ENCODE results near the gene FRZB.
"Not testable (repeated sequence)": the region's sequence is repeated elsewhere in the genome, so short reads cannot be mapped to it uniquely, and the experiment has no call there.

FRZB gene

GRCh38 chr2:182866461-182867406 lies at the start of gene FRZB:
TSS of gene FRZB (minus strand) at chr2:182866637. CDS start at chr2:182866552, 85 bp downstream.
- DNase-seq, result peak; percentile 83

DNA sequence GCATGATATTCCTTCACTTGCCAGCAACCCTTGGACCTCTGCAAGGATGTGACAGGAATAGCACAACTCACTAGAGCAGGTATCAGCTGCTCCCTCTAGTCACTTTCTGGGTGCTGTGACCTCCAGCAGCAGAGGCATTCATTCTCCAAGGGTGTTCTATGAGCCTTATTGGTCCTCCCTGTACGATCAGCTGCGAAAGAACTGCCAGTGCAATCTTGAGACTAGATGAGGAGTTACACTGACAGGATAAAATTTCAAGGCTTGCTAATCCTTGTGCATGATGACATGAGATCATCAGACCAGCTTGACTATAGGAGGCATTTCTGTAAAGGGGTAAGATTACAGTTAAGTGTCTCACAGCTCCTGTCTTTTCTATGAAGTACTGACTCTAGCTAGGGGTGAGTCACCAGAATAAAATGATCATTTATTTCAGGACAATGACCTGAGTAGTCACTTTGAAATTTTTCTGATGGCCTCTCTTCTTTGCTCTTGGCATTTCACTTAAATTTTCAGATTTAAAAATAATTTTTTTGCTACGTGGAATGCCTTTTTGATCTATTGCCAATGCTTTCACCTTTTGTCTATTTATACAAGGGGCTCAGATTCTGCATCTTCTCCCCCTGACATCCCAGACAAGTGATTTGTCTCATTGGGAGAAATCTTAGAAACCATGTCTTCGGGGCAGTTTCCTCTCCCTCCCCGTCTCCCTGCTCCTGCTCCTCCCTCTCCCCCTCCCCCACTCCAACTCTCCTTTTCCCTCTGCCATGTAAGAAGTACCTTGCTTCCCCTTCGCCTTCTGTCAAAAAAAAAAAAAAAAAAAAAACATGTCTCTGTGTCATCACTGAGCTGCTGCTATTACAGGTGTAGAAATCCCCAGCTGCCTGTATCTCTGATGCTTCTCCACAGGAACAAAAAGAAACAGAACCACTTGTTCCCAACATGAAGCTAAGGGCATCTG lies 49.2 kb upstream of the FRZB start:
- DNase-seq, result no peak

GRCh38 chr2:182914852-182915251 lies 48.4 kb upstream of the FRZB start:
- no peak for DNase-seq

DNA sequence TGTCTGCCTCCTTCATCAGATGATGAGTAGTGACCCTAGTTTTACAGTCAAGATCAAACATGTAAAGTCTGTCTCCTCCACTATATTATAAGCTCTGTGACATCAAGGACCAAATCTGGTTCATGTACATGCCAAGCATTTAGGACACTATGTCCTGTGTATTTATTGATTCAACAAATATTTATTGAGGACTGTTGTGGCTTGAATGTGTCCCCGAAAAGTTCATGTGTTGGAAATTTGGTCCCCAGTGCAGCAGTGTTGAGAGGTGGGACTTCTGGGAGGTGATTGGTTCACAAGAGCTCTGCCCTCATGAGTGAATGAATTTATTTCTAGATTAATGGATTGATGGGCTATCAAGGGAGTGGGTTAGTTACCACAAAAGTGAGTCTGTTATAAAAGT lies 46.6 kb upstream of the FRZB start:
- DNase-seq, result no peak

DNA sequence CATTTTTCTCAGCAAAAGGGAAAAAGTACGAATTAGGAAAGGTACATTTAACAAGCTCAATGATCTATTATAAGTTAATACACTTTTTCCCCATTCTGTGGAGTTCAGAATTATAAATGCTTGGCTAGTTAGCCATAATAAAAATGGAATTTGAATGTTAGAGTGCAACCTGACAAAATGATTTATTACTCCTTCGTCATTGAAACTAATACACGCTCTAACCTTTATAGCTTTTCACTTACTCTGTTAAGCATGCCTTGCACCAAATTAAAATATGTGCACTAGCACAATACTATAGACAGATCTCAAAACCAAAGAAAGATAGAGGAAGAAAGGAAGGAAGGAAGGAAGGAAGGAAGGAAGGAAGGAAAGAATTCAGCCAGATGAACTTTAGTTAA lies 46.1 kb upstream of the FRZB start:
- DNase-seq, result no peak

DNA sequence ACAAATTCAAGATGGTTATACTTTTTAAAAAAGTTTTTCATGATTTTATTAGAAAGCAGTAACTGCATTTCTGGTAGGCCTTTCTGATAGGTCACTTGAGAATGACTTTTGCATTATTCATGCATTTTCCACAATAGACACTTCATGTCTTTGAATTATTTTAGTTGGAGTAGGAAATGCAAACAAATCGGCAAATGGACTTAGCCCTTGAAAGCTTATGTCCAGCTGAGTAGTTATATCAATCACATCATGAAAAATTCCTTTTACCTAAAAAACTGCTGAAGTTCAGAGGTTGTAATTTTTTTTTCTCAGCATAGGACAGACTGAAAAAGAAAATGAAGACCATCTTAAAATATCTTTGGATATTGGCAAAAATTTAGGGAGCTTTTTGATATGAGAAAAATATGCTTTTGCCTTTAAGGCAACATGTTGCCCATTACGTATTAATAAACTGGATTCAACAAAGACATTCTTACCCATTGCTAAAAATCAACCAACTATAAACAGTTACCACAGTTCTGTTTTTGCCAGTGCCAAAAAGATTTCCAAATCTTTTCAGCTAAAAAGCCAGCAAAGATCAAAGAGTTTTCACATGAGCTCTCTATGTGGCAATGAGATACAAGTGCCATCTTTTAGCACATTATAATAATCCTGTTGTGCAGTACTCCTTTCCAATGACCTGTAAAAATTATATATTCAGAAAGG lies 45.5 kb upstream of the FRZB start:
- no peak for DNase-seq

DNA sequence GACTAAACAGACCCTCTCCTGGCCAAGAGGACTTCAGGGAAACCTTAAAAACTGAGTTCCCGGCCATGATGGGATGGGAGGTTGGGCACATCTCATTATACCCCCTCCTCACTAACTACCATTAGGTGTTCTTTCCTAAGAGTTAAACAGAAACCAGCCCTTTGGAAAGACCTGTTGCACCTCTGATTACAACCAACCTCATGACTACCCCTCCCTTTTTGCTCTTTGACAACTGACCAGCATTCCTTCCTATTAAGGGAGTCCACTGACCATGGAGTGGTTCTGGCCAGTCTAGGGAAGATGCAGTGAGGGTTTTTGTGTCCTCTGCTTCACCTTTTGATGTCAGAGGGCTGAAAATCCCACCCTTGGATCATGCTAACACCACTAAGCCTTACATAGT lies 44.5 kb upstream of the FRZB start:
- no peak for DNase-seq

DNA sequence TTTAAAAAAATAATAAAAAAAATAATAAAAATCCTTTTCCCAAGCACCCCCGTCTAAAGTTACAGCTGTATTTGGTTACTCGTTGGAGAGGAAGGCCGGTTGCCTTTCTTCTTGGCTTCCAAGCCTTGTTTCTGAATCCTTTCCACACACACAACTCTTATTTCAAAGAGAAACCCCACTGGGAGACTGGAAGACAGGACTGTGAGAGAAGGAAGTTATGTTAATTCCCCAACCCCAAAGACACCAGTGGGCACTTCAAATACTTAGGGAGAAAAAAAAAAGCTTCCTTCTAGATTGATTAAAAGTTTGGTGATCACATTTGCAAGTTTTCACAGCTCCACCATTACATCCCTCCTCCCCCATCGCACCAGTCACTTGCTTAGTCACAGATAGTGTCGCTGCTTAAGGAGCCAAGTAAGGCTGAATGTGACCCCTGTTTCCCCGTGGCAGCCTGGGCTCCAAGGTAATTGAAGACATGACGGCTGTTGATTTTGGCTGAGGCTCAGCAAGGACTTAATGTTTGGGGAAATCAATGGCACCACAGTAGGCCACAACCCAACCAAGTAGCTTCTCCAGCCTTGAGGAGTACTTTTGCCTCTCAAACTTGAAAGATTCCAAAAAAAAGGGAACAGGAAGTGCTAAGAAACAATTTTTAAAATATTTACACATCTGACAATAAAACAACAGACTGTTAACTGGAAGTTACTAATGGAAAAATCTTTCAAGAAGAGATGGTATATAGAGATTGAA lies 40.8 kb upstream of the FRZB start:
- DNase-seq, result no peak

- no peak for DNase-seq
Observed at GRCh38 chr2:182906454-182906853, 40.0 kb upstream of the FRZB start.

- no peak for DNase-seq
Observed at GRCh38 chr2:182904844-182905243, 38.4 kb upstream of the FRZB start.

DNA sequence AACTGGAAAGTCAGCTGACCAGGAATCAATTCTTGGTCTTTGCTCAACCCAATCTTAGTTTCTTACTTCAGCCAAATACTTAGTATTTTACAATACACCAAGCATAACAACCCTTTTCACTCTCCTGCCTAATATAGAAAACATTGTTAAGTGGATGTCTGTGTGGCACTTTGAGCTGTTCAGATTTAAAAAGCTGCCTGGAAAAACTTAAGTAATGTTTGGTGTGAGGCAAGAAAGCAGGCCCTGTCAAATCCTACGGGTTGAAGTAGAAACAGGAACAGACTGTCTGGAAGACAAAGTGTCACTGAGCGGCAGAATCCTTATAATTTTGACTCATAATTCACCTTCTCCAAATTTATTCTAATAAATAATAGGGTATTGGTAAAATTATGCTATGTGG lies 37.1 kb upstream of the FRZB start:
- DNase-seq, result no peak

DNA sequence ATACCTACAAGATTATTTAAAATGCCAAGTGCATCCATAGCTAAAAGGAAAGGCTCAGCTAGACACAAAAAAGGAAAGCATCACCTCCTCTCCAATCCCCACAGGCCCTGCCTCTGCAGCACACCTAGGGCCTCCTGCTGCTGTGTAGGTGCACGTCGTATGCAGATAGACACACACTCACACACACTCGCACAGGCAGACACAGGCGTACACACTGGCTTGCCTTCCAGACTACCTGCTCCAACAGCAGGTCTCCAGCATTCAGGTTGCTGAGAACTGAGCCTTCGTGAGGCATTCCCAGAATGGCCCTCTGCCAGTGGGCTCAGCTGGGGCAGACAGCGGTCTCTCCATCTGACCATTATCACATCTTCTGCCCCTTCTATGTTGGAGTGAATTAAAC lies 35.3 kb upstream of the FRZB start:
- DNase-seq, result no peak

- DNase-seq, result no peak
Observed at GRCh38 chr2:182898718-182899117, 32.3 kb upstream of the FRZB start.

DNA sequence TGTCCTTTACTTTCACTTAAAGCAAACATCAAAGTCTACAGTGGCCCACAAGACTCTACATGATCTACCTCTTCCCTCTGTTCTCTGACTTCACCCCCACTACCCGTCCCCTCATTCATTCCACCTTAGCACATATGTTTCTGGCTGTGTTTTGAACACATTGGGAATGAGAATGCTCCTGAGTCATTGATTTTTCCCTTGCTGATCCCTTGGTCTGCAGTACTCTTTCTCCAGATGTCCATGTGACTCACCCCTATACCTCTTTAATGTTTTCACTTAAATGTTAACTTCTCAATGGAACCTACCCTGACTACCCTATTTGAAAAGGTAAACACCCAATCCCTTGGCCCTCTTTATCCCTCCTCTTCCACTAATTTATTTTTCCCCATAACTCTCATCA lies 30.7 kb upstream of the FRZB start:
- DNase-seq, result no peak

- DNase-seq, result no peak
Observed at GRCh38 chr2:182895798-182896197, 29.4 kb upstream of the FRZB start.

DNA sequence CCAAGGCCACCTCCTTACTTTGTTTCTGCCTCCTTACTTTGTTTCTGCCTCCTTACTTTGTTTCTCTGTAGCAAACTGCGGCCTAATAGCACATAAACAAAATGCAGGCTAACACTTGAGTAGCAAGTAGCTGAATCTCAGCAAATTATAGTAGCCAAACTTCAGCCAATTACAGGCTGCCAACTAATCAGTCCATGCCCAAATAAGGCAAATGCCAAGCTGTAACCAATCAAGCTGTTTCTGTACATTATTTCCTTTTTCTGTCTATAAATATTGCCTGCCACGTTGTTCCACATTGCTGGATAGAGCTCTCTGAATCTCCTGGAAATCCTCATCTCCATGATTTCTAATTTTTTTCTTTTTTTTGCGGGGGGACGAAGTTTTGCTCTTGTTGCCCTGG lies 28.7 kb upstream of the FRZB start:
- no peak for DNase-seq

DNA sequence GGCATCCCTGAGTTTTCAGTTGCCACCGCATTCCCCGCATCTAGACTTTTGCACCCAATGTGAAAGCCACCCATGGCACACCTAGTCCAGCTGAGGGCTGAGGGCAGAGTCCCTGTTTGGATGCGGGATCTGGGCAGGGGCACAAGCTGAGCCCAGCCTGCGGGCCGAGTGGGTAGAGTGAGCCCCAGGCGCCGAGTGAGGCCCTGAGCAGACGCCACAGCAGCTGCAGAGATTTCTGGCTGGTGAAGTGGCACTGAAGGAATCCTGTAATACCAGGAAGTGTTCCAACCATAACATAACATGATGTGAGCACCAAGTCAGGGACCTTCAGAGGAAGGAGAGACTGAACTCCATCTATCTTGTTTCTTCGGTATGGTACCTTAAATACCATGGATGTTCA lies 27.7 kb upstream of the FRZB start:
- DNase-seq, result no peak

DNA sequence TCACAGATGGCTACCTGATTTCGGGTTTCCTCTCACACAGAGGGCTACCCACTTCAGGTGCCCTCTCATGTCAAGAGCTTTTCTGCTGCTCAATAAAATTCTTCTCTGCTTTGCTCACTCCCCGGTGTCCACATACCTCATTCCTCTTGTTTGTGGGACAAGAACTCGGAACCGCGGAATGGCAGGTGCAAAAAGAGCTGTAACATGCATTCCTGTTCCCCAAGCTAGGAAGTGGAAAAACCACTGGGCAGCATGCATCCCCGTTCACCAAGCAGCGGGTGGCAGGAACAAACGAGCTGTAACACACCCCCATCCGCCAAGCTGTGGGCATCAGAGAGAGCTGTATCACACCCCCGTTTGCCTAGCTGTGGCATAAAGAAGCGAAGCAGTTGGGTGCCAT lies 27.2 kb upstream of the FRZB start:
- no peak for DNase-seq

DNA sequence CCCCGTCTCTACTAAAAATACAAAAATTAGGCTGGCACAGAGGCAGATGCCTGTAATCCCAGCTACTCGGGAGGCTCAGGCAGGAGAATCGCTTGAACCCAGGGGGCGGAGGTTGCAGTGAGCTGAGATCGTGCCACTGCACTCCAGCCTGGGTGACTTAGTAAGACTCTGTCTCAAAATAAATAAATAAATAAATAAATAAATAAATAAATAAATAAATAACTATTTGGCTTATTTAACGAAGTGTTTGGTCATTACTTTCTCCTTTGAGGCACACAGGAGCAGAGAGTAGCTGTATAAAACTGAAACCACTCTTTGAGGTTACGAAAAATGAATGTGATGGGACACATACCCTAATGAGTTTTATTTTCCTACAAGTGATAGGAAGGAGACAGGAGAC lies 26.6 kb upstream of the FRZB start:
- not testable (repeated sequence) for DNase-seq

DNA sequence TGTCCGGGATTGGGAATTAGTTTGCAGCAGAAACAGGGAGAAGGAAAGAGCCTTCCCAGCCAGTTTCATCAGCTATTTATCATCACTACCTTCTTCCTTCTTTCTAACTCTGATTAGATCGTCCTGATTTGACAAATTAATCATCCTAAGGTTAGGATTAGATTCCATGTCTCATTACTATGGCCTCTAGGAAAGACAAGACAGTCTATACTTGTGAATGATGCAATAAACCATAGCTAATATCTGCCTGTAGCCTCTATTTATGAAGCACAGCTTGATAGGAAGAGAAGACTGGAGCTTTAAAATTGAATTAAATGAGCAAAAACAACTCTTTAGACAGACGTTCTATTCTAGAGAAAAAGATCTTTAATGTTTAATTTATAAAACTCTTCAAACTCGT lies 25.2 kb upstream of the FRZB start:
- DNase-seq, result no peak

- no peak for DNase-seq
Observed at GRCh38 chr2:182890773-182891378, 24.4 kb upstream of the FRZB start.

DNA sequence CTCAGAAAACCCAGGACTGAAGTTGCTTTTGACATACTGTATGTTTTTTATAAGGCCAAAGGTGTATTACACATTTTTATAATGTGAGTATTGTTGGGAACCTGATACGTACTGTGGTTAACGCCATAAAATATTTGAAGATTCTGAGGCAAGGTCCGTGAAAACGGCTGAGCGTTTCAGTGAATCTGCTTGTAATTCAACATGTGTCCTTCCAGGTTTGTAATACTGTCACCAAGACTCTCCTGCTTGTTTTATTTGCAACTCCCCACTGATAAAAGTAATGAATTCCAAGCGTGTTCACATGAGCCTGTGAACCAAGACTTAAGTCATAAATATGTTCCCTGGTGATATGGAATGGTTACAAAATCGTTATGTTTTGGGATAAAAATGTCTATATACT lies 23.9 kb upstream of the FRZB start:
- no peak for DNase-seq

Data from right forelimb (tissue), 1 donor.